ENCODE results near the gene QSOX2.

The QSOX2 gene

GRCh38 chr9:136252846-136253245 lies 7.2 kb upstream of the QSOX2 start:
- no peak for TF ChIP-seq FOXP2 (optimal IDR thresholded peaks at IDR 0.05; ENCODE audit: borderline replicate concordance, extremely low read depth, extremely low read length, insufficient read depth)
- no peak for TF ChIP-seq REST (IDR thresholded peaks at IDR 0.05; ENCODE audit: insufficient read depth in 1 of 2, low read depth in 2 of 2, low read length in 2 of 2)
- no peak for TF ChIP-seq SIN3A (IDR thresholded peaks at IDR 0.05; ENCODE audit: borderline replicate concordance, insufficient read depth, low read length)
- no peak for TF ChIP-seq TAF1 (IDR thresholded peaks at IDR 0.05; ENCODE audit: borderline replicate concordance, insufficient read depth, low read length)
- TF ChIP-seq POLR2AphosphoS5 (IDR thresholded peaks at IDR 0.05; ENCODE audit: low read depth, low read length) = no peak

GRCh38 chr9:136252281-136252680 lies 6.7 kb upstream of the QSOX2 start:
- TF ChIP-seq REST (IDR thresholded peaks at IDR 0.05; ENCODE audit: insufficient read depth in 1 of 2, low read depth in 2 of 2, low read length in 2 of 2) (no peak), POLR2AphosphoS5 (IDR thresholded peaks at IDR 0.05; ENCODE audit: low read depth, low read length) (no peak), SIN3A (IDR thresholded peaks at IDR 0.05; ENCODE audit: borderline replicate concordance, insufficient read depth, low read length) (no peak), FOXP2 (optimal IDR thresholded peaks at IDR 0.05; ENCODE audit: borderline replicate concordance, extremely low read depth, extremely low read length, insufficient read depth) (no peak), TAF1 (IDR thresholded peaks at IDR 0.05; ENCODE audit: borderline replicate concordance, insufficient read depth, low read length) (no peak)

- TF ChIP-seq SIN3A (IDR thresholded peaks at IDR 0.05; ENCODE audit: borderline replicate concordance, insufficient read depth, low read length) (no peak), POLR2AphosphoS5 (IDR thresholded peaks at IDR 0.05; ENCODE audit: low read depth, low read length) (no peak), REST (IDR thresholded peaks at IDR 0.05; ENCODE audit: insufficient read depth in 1 of 2, low read depth in 2 of 2, low read length in 2 of 2) (no peak), FOXP2 (optimal IDR thresholded peaks at IDR 0.05; ENCODE audit: borderline replicate concordance, extremely low read depth, extremely low read length, insufficient read depth) (no peak), TAF1 (IDR thresholded peaks at IDR 0.05; ENCODE audit: borderline replicate concordance, insufficient read depth, low read length) (no peak)
Observed at GRCh38 chr9:136251264-136252115, 5.9 kb upstream of the QSOX2 start.

- TF ChIP-seq FOXP2 (optimal IDR thresholded peaks at IDR 0.05; ENCODE audit: borderline replicate concordance, extremely low read depth, extremely low read length, insufficient read depth) (no peak), POLR2AphosphoS5 (IDR thresholded peaks at IDR 0.05; ENCODE audit: low read depth, low read length) (no peak), SIN3A (IDR thresholded peaks at IDR 0.05; ENCODE audit: borderline replicate concordance, insufficient read depth, low read length) (no peak), REST (IDR thresholded peaks at IDR 0.05; ENCODE audit: insufficient read depth in 1 of 2, low read depth in 2 of 2, low read length in 2 of 2) (no peak), TAF1 (IDR thresholded peaks at IDR 0.05; ENCODE audit: borderline replicate concordance, insufficient read depth, low read length) (no peak)
Observed at GRCh38 chr9:136250676-136251075, 5.1 kb upstream of the QSOX2 start.

Measured in PFSK-1 (cell line).